K562 (cell line): ENCODE measurements around the gene PCDHGB2. TPM values are rescaled to one million over a fixed set of nuclear protein-coding genes. Genes with fewer than 3 reads are reported as not detected.
A peak's percentile ranks its signal among the peaks of the same experiment; 100 is the strongest.

Source experiments
- ATAC-seq: fragments of 200-7000 bp; cut with Tn5 transposase; 3 replicates; pipeline ENCODE4 v1.9.1; 2020; ENCODE audit warnings: moderate library complexity
- BruUV-seq: library from RNA; stranded (reverse); fragments of 400-500 nt; replicated peaks from 2 replicates; lab custom pipeline; 2021; lab: Mats Ljungman, UMichigan
- CTCF ChIA-PET: fragments of 300-600 bp; formaldehyde crosslinking; extraction: SDS; loops from one replicate; lab custom pipeline; 2021; ENCODE audit warnings: low intra/inter-chr PET ratio; lab: Yijun Ruan, JAX
- POLR2A ChIA-PET: fragments of 300-600, 350-650 bp; sonication (Branson Sonifier 250); formaldehyde crosslinking; extraction: SDS; loops from one replicate; lab custom pipeline; 2021; ENCODE audit warnings: antibody characterized with exemption, inconsistent platforms; lab: Yijun Ruan, JAX
- DNase-seq, 4 experiments: peaks; one replicate each; pipeline versions ENCODE4 v3.0.0 to v3.0.0-alpha.2; 2011 to 2018; ENCODE audit warnings: low spot score in 3 of 4, mixed read lengths in 3 of 4; ENCODE audit errors: extremely low read depth in 1 of 4
- FAIRE-seq: peaks from 2 replicates; lab custom pipeline; 2011; peaks lifted over from hg19 to GRCh38; lab: Jason Lieb, UNC
- H2AFZ ChIP-seq: 2 replicates; pipeline ENCODE4 v1.6.0; 2011; ENCODE audit warnings: low read depth, low read length, control low read depth, inconsistent platforms
- H3K27ac ChIP-seq: fragments of 200-600 bp; 3 replicates; pipeline ENCODE4 v1.8.0; 2011; ENCODE audit warnings: low read depth, mild to moderate bottlenecking, control low read depth, inconsistent platforms, low read length, moderate library complexity, mixed read lengths; ENCODE audit errors: extremely low read depth
- H3K27me3 ChIP-seq, 2 experiments: fragments of 300-600 bp in 1 of 2; 2 replicates in 1 of 2; 3 replicates in 1 of 2; pipeline versions ENCODE4 v1.6.0 to v1.8.0; 2011; ENCODE audit warnings: inconsistent platforms in 2 of 2, low read length in 2 of 2, mild to moderate bottlenecking in 1 of 2, mixed read lengths in 1 of 2, moderate library complexity in 1 of 2; ENCODE audit not compliant: control insufficient read depth in 2 of 2, insufficient read depth in 2 of 2
- H3K36me3 ChIP-seq: fragments of 300-600 bp; 3 replicates; pipeline ENCODE4 v1.8.0; 2011; ENCODE audit warnings: mild to moderate bottlenecking, low read length, inconsistent platforms; ENCODE audit not compliant: control insufficient read depth, insufficient read depth
- H3K4me1 ChIP-seq, 2 experiments: fragments of 200-600 bp in 1 of 2; replicated peaks in 1 of 2; 2 replicates in 1 of 2; 3 replicates in 1 of 2; pipeline versions ENCODE4 v1.5.1 to v1.8.0; 2011; ENCODE audit warnings: inconsistent platforms in 2 of 2, low read length in 2 of 2, mild to moderate bottlenecking in 1 of 2, mixed read lengths in 1 of 2, moderate library complexity in 1 of 2; ENCODE audit not compliant: control insufficient read depth in 2 of 2, insufficient read depth in 2 of 2
- H3K4me2 ChIP-seq: 2 replicates; pipeline ENCODE4 v1.6.1; 2011; ENCODE audit warnings: low read length, control low read depth, inconsistent platforms, mixed read lengths; ENCODE audit not compliant: insufficient read depth
- H3K4me3 ChIP-seq: fragments of 200-600 bp; sonication (generic), shearing (Covaris generic); 2 replicates; pipeline ENCODE4 v1.5.1; 2016; ENCODE audit warnings: control low read depth, inconsistent platforms
- H3K79me2 ChIP-seq: fragments of 200-600 bp; 3 replicates; pipeline ENCODE4 v1.8.0; 2011; ENCODE audit warnings: low read length, inconsistent platforms; ENCODE audit not compliant: control insufficient read depth, insufficient read depth
- H3K9ac ChIP-seq, 2 experiments: 2 replicates each; pipeline versions ENCODE4 v1.6.0 to v1.6.1; 2011; ENCODE audit warnings: low read depth in 2 of 2, low read length in 2 of 2, control low read depth in 1 of 2, inconsistent platforms in 1 of 2, mild to moderate bottlenecking in 1 of 2, mixed read lengths in 1 of 2; ENCODE audit not compliant: insufficient read depth in 1 of 2
- H3K9me1 ChIP-seq: one replicate; pipeline ENCODE4 v1.6.0; 2011; ENCODE audit warnings: inconsistent platforms, mild to moderate bottlenecking, low read length, moderate library complexity; ENCODE audit not compliant: control insufficient read depth, insufficient read depth
- H3K9me3 ChIP-seq: replicated peaks from 2 replicates; pipeline ENCODE4 v1.5.1; 2011; ENCODE audit warnings: low read depth, low read length, inconsistent platforms; ENCODE audit not compliant: control insufficient read depth, insufficient read depth
- H4K20me1 ChIP-seq: replicated peaks from 2 replicates; pipeline ENCODE4 v1.6.1; 2011; ENCODE audit warnings: low read length, inconsistent platforms, mixed read lengths; ENCODE audit not compliant: control insufficient read depth, insufficient read depth
- ESRRA ChIP-seq: fragments of 450-650 bp; IDR thresholded peaks from 2 replicates; pipeline ENCODE4 v1.6.1; 2014; ENCODE audit warnings: low read depth, mild to moderate bottlenecking, moderate library complexity, borderline replicate concordance
- ETS1 ChIP-seq: conservative IDR thresholded peaks from 2 replicates; pipeline ENCODE4 v1.6.1; 2011; ENCODE audit warnings: low read depth, mild to moderate bottlenecking, low read length; ENCODE audit not compliant: control insufficient read depth
- GATAD2A ChIP-seq: fragments of 450-650 bp; IDR thresholded peaks from 2 replicates; pipeline ENCODE4 v1.6.1; 2017
- GTF2F1 ChIP-seq: IDR thresholded peaks from 2 replicates; pipeline ENCODE4 v1.6.1; 2011; ENCODE audit warnings: low read depth, low read length, improper control_type of control experiment
- KDM1A ChIP-seq, 2 experiments: fragments of 450-650 bp; IDR thresholded peaks; 2 replicates each; pipeline ENCODE4 v1.6.1; 2016; ENCODE audit warnings: mild to moderate bottlenecking in 2 of 2
- MYNN ChIP-seq, 2 experiments: sonication (generic); formaldehyde crosslinking in 1 of 2; IDR thresholded peaks; 2 replicates each; pipeline versions ENCODE4 v1.5.0 to v1.6.1; 2016 to 2020; ENCODE audit warnings: antibody characterized with exemption in 1 of 2, missing genetic modification reagents in 1 of 2
- OTX1 ChIP-seq: fragments of 450-650 bp; formaldehyde crosslinking; IDR thresholded peaks from 2 replicates; pipeline ENCODE4 v1.4.0; 2022; ENCODE audit warnings: mild to moderate bottlenecking
- PCBP1 ChIP-seq: fragments of 200-400 bp; formaldehyde crosslinking; IDR thresholded peaks from 2 replicates; pipeline ENCODE4 v1.6.1; 2018; ENCODE audit warnings: mild to moderate bottlenecking, low read depth, low read length; ENCODE audit not compliant: poor library complexity, severe bottlenecking
- PHB2 ChIP-seq: fragments of 450-650 bp; IDR thresholded peaks from 2 replicates; pipeline ENCODE4 v1.6.1; 2017; ENCODE audit warnings: low read depth
- SP1 ChIP-seq: sonication (generic); formaldehyde crosslinking; IDR thresholded peaks from 2 replicates; pipeline ENCODE4 v1.8.1; 2022; ENCODE audit warnings: mild to moderate bottlenecking, missing genetic modification reagents
- USF2 ChIP-seq: sonication (generic); formaldehyde crosslinking; IDR thresholded peaks from 2 replicates; pipeline ENCODE4 v1.5.0; 2020; ENCODE audit warnings: missing genetic modification reagents
- ZNF143 ChIP-seq: sonication (generic); formaldehyde crosslinking; IDR thresholded peaks from 2 replicates; pipeline ENCODE4 v1.9.0; 2022; ENCODE audit warnings: mild to moderate bottlenecking, missing genetic modification reagents
- ZNF436 ChIP-seq: fragments of 250-450, 450-650 bp; sonication (Bioruptor Pico); formaldehyde crosslinking; IDR thresholded peaks from 2 replicates; pipeline ENCODE4 v1.7.0; 2020; ENCODE audit warnings: mild to moderate bottlenecking
- ZNF445 ChIP-seq: fragments of 250-450 bp; sonication (Bioruptor Pico); IDR thresholded peaks from 2 replicates; pipeline ENCODE4 v1.4.0; 2020; ENCODE audit warnings: low read depth, mild to moderate bottlenecking, moderate library complexity
- ZNF778 ChIP-seq: fragments of 450-650 bp; formaldehyde crosslinking; IDR thresholded peaks from 2 replicates; pipeline ENCODE4 v1.4.0; 2020; ENCODE audit warnings: mild to moderate bottlenecking, moderate library complexity
- WGBS: fragments of 100-300 bp; shearing (Covaris generic); methylation state at CpG from one replicate; pipeline ENCODE4 v1.1.6; 2016; ENCODE audit warnings: low coverage, mixed read lengths; ENCODE audit not compliant: insufficient coverage; ENCODE audit errors: missing lambda C conversion rate; 5-methylcytosine and 5-hydroxymethylcytosine counted together
- in situ Hi-C: fragments of 300-500 bp; cut with MboI; formaldehyde crosslinking; loops from 4 replicates; pipeline ENCODE4 v1.15.0; 2018; ENCODE audit warnings: inconsistent platforms, mixed read lengths
- intact Hi-C: fragments of 100-400 bp; cut with micrococcal nuclease; formaldehyde crosslinking; loops from 2 replicates; pipeline ENCODE4 v1.14.2; 2022
- polyA plus RNA-seq, 8 experiments: library from polyadenylated mRNA; depleted of rRNA in 4 of 8; stranded (reverse) in 5 of 8; unstranded in 3 of 8; fragments of >200 nt; fragmentation: Nextera tagmentation in 2 of 8; fragmentation: Illumina TruSeq in 1 of 8; extraction: Ambion mirVana in 2 of 8; extraction: Trizol in 1 of 8; gene quantifications; 2 replicates each; pipeline versions ENCODE4 v1.2.1 to v1.2.3, GENCODE V29; 2011 to 2014; ENCODE audit warnings: inconsistent platforms in 1 of 8, missing spikeins in 1 of 8
- total RNA-seq, 7 experiments: library from RNA; depleted of rRNA in 6 of 7; stranded (reverse); fragments of >200 nt in 6 of 7; fragmentation: Illumina TruSeq in 2 of 7; extraction: Trizol in 2 of 7; gene quantifications; 2 replicates each; pipeline versions ENCODE4 v1.2.1 to v1.2.3, GENCODE V29; 2011 to 2021; ENCODE audit warnings: low replicate concordance in 1 of 7
- TF ChIP-seq, protein P1 (sequence below): fragments of 450-650 bp; formaldehyde crosslinking; IDR thresholded peaks from 2 replicates; pipeline ENCODE4 v1.4.0; 2022; ENCODE audit warnings: mild to moderate bottlenecking, moderate library complexity
- TF ChIP-seq, protein P2 (sequence below), 3 experiments: IDR thresholded peaks in 2 of 3; conservative IDR thresholded peaks in 1 of 3; 2 replicates each; pipeline ENCODE4 v1.5.1; 2011 to 2012; ENCODE audit warnings: low read length in 3 of 3, mild to moderate bottlenecking in 3 of 3, control low read depth in 2 of 3, improper control_type of control experiment in 1 of 3, inconsistent platforms in 1 of 3, low read depth in 1 of 3, mixed read lengths in 1 of 3, moderate library complexity in 1 of 3; ENCODE audit not compliant: insufficient read depth in 2 of 3

The PCDHGB2 gene
- total and polyA plus RNA-seq, 9 of the 15 experiments (the other 6 are each of a cell fraction or from before 2014, with no cell fraction given): 0.06 to 0.54 (median 0.29) TPM; not detected in 1

DNA sequence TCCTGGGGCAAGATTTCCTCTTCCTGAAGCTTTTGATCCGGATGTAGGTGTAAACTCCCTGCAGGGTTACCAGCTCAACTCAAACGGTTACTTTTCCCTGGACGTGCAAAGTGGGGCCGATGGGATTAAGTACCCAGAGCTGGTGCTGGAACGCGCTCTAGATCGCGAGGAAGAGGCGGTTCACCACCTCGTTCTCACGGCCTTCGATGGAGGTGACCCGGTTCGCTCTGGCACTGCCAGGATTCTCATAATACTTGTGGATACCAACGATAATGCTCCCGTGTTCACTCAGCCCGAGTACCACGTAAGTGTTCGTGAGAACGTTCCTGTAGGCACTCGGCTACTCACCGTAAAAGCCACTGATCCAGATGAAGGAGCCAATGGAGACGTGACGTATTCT lies 4.2 kb upstream of the PCDHGB2 start:
- CTCF ChIA-PET: no interaction called here
- FAIRE-seq: no peak

More for the DNA sequence above, 4.2 kb upstream of the PCDHGB2 start:
- WGBS: 26% methylated on average over 24 of the region's 24 CpGs
- peaks cover 0 to 21% of the 10 kb centered on the region in 2 experiments; a peak in 2 of 5 replicates for H3K27me3 ChIP-seq
- H3K9me1 ChIP-seq: no peaks in the 10 kb centered on the region
- POLR2A ChIA-PET: interaction anchor here (1.0 to 1.5 kb wide), 3 partner anchors 9 to 163 kb away, joined by 3 to 5 read pairs (median 3); partner anchors contain the start of gene PCDHGA5
- no TSS peak for BruUV-seq
- H3K9me3 ChIP-seq: no peaks in the 10 kb centered on the region; the same call in 1 of the 2 replicates
- no peaks in the 10 kb centered on the region for H3K36me3 ChIP-seq
- intact Hi-C loops (no loop called here), in situ Hi-C loops (no loop called here)
- H3K27ac ChIP-seq: no peak overlapping the region
- no peaks in the 10 kb centered on the region for H4K20me1 ChIP-seq
- no peak for DNase-seq
- H3K4me3 ChIP-seq: no peak overlapping the region
- TF ChIP-seq MYNN (IDR thresholded peaks at IDR 0.05): no peak
- TF ChIP-seq MYNN (CRISPR knock-in tag; IDR thresholded peaks at IDR 0.05): no peak
- no peak for TF ChIP-seq ESRRA
- no peak for TF ChIP-seq OTX1
- TF ChIP-seq ETS1: no peak
- TF ChIP-seq ZNF778 (CRISPR knock-in tag): no peak
- TF ChIP-seq USF2 (CRISPR knock-in tag): no peak
- no peak for TF ChIP-seq ZNF445 (CRISPR knock-in tag)
- TF ChIP-seq SP1: no peak
- no peak for TF ChIP-seq GTF2F1
- TF ChIP-seq ZNF143: no peak
- no peak for TF ChIP-seq ZNF436 (CRISPR knock-in tag)
- no peak for TF ChIP-seq GATAD2A
- TF ChIP-seq, protein P1, sequence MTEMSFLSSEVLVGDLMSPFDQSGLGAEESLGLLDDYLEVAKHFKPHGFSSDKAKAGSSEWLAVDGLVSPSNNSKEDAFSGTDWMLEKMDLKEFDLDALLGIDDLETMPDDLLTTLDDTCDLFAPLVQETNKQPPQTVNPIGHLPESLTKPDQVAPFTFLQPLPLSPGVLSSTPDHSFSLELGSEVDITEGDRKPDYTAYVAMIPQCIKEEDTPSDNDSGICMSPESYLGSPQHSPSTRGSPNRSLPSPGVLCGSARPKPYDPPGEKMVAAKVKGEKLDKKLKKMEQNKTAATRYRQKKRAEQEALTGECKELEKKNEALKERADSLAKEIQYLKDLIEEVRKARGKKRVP (CRISPR knock-in tag): no peak
- TF ChIP-seq PCBP1: no peak
- TF ChIP-seq KDM1A (IDR thresholded peaks at IDR 0.05): no peak
- TF ChIP-seq, protein P2, sequence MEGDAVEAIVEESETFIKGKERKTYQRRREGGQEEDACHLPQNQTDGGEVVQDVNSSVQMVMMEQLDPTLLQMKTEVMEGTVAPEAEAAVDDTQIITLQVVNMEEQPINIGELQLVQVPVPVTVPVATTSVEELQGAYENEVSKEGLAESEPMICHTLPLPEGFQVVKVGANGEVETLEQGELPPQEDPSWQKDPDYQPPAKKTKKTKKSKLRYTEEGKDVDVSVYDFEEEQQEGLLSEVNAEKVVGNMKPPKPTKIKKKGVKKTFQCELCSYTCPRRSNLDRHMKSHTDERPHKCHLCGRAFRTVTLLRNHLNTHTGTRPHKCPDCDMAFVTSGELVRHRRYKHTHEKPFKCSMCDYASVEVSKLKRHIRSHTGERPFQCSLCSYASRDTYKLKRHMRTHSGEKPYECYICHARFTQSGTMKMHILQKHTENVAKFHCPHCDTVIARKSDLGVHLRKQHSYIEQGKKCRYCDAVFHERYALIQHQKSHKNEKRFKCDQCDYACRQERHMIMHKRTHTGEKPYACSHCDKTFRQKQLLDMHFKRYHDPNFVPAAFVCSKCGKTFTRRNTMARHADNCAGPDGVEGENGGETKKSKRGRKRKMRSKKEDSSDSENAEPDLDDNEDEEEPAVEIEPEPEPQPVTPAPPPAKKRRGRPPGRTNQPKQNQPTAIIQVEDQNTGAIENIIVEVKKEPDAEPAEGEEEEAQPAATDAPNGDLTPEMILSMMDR (IDR thresholded peaks at IDR 0.05 in 2 of 3, conservative IDR thresholded peaks at IDR 0.05 in 1 of 3; ENCODE audit: insufficient read depth in 2 of 3, low read depth in 1 of 3, low read length in 3 of 3): no peak
- TF ChIP-seq PHB2: no peak
- TF ChIP-seq, all 486 proteins: peak for 0
- H3K79me2 ChIP-seq: no peaks in the 10 kb centered on the region
- H3K9ac ChIP-seq: no peak overlapping the region
- no peak for ATAC-seq
- H3K4me2 ChIP-seq: no peak overlapping the region; the same call in none of the 2 replicates
- H2AFZ ChIP-seq: 0 out of 2 replicates have a peak overlapping the region, but pooled peaks have one; percentile 4
- H3K4me1 ChIP-seq: peaks cover 3 to 12% of the 10 kb centered on the region in 2 experiments; a peak in 3 of 5 replicates
